Measurements from ENCODE around the gene IARS2. TPM values are rescaled to one million over a fixed set of nuclear protein-coding genes. Genes with fewer than 3 reads are reported as not detected.

The IARS2 gene
- total RNA-seq, 4 donors from 2014 or later, result 62.3 to 87.6 (median 79.2) TPM

- intact Hi-C loops (cut with DNase I; ENCODE audit: low total_unique reads), result no loop called here
- 95 to 98% methylated on average over 3 of the region's 3 CpGs for WGBS, 2 donors
- no peak for DNase-seq (ENCODE audit: low spot score in 2 of 2)
- TF ChIP-seq POLR2A (IDR thresholded peaks at IDR 0.05) (no peak), CTCF (IDR thresholded peaks at IDR 0.05) (no peak)
- H3K4me3 ChIP-seq (ENCODE audit: low read depth, poor library complexity, severe bottlenecking), result no peak overlapping the region
Measured at GRCh38 chr1:220060876-220061275, 33.1 kb upstream of the IARS2 start.

- intact Hi-C loops (cut with DNase I; ENCODE audit: low total_unique reads), result no loop called here
- no peak for TF ChIP-seq POLR2A (IDR thresholded peaks at IDR 0.05)
- TF ChIP-seq CTCF (IDR thresholded peaks at IDR 0.05), result no peak
- DNase-seq (ENCODE audit: low spot score in 2 of 2), result no peak
- H3K4me3 ChIP-seq (ENCODE audit: low read depth, poor library complexity, severe bottlenecking), result no peak overlapping the region
- WGBS, 2 donors, result 95 to 96% methylated on average over 6 of the region's 6 CpGs
Measured at GRCh38 chr1:220062629-220063028, 31.3 kb upstream of the IARS2 start.

GRCh38 chr1:220067269-220068204, 26.4 kb upstream of the IARS2 start:
- no peak overlapping the region for H3K4me3 ChIP-seq (ENCODE audit: low read depth, poor library complexity, severe bottlenecking)
- 85 to 87% methylated on average over 3 of the region's 3 CpGs for WGBS, 2 donors
- DNase-seq (ENCODE audit: low spot score in 2 of 2), result no peak
- TF ChIP-seq CTCF (IDR thresholded peaks at IDR 0.05), result no peak
- no peak for TF ChIP-seq POLR2A (IDR thresholded peaks at IDR 0.05)
- intact Hi-C loops (cut with DNase I; ENCODE audit: low total_unique reads), result no loop called here

- DNase-seq (ENCODE audit: low spot score in 2 of 2), result no peak
- H3K4me3 ChIP-seq (ENCODE audit: low read depth, poor library complexity, severe bottlenecking), result no peak overlapping the region
- TF ChIP-seq CTCF (IDR thresholded peaks at IDR 0.05) (no peak), POLR2A (IDR thresholded peaks at IDR 0.05) (no peak)
- intact Hi-C loops (cut with DNase I; ENCODE audit: low total_unique reads), result no loop called here
- WGBS, 2 donors, result 87 to 89% methylated on average over 4 of the region's 4 CpGs
Measured at GRCh38 chr1:220076861-220077762, 16.8 kb upstream of the IARS2 start.

GRCh38 chr1:220077887-220078286, 16.0 kb upstream of the IARS2 start:
- no peak for DNase-seq (ENCODE audit: low spot score in 2 of 2)
- intact Hi-C loops (cut with DNase I; ENCODE audit: low total_unique reads), result no loop called here
- no peak for TF ChIP-seq POLR2A (IDR thresholded peaks at IDR 0.05)
- no peak for TF ChIP-seq CTCF (IDR thresholded peaks at IDR 0.05)
- no peak overlapping the region for H3K4me3 ChIP-seq (ENCODE audit: low read depth, poor library complexity, severe bottlenecking)
- 94 to 98% methylated on average over 3 of the region's 3 CpGs for WGBS, 2 donors
